Measurements from ENCODE around the gene FCN1. TPM values are rescaled to one million over a fixed set of nuclear protein-coding genes. Genes with fewer than 3 reads are reported as not detected.

The FCN1 gene
- total RNA-seq, 1 donor from 2014 or later = not detected

- Histone ChIP-seq H4K20me1 (ENCODE audit: low read depth) (no peaks in the 10 kb centered on the region), H3K79me2 (ENCODE audit: low read depth) (no peaks in the 10 kb centered on the region), H3K4me2 (no peak overlapping the region), H2AFZ (replicated peaks) (no peak overlapping the region), H3K4me3 (no peak overlapping the region), H3K9me3 (ENCODE audit: low read depth) (no peaks in the 10 kb centered on the region), H3K27ac (no peak overlapping the region), H3K27me3 (no peaks in the 10 kb centered on the region), H3K36me3 (no peaks in the 10 kb centered on the region), H3K4me1 (no peaks in the 10 kb centered on the region), H3F3A (ENCODE audit: low read depth) (no peaks in the 10 kb centered on the region), H3K9ac (no peak overlapping the region)
- DNase-seq (ENCODE audit: low spot score) = no peak
- Mint-ChIP-seq H3K9me3 (no peaks in the 10 kb centered on the region), H3K27me3 (ENCODE audit: insufficient read depth, low read depth) (peaks cover 10% of the 10 kb centered on the region), H3K4me1 (peaks cover 4% of the 10 kb centered on the region), H3K36me3 (no peaks in the 10 kb centered on the region), H3K27ac (no peak overlapping the region), H3K4me3 (no peak overlapping the region)
- TF ChIP-seq EZH2phosphoT487 (IDR thresholded peaks at IDR 0.05) = no peak
Observed at GRCh38 chr9:134883040-134883782, 34.5 kb downstream of the FCN1 start.

- Mint-ChIP-seq H3K9me3 (no peaks in the 10 kb centered on the region), H3K4me3 (no peak overlapping the region), H3K36me3 (no peaks in the 10 kb centered on the region), H3K27ac (no peak overlapping the region), H3K4me1 (peaks cover 4% of the 10 kb centered on the region), H3K27me3 (ENCODE audit: insufficient read depth, low read depth) (peaks cover 12% of the 10 kb centered on the region)
- no peaks in the 10 kb centered on the region for H3K79me2 ChIP-seq (ENCODE audit: low read depth)
- DNase-seq (ENCODE audit: low spot score) = no peak
- H4K20me1 ChIP-seq (ENCODE audit: low read depth) = no peaks in the 10 kb centered on the region
- H3K4me1 ChIP-seq = no peaks in the 10 kb centered on the region
- no peak for TF ChIP-seq EZH2phosphoT487 (IDR thresholded peaks at IDR 0.05)
- no peak for TF ChIP-seq EZH2 (IDR thresholded peaks at IDR 0.05)
- no peak for TF ChIP-seq CTCF (IDR thresholded peaks at IDR 0.05)
- H3K9ac ChIP-seq = no peak overlapping the region
- no peaks in the 10 kb centered on the region for H3F3A ChIP-seq (ENCODE audit: low read depth)
- no peak overlapping the region for H3K4me2 ChIP-seq
- H3K27ac ChIP-seq = no peak overlapping the region
- no peak overlapping the region for H3K4me3 ChIP-seq
- no peak overlapping the region for H2AFZ ChIP-seq (replicated peaks)
- H3K36me3 ChIP-seq = no peaks in the 10 kb centered on the region
- no peaks in the 10 kb centered on the region for H3K9me3 ChIP-seq (ENCODE audit: low read depth)
- H3K27me3 ChIP-seq = no peaks in the 10 kb centered on the region
Observed at GRCh38 chr9:134882204-134882785, 35.4 kb downstream of the FCN1 start.

GRCh38 chr9:134881313-134881670 lies 36.4 kb downstream of the FCN1 start:
- no peaks in the 10 kb centered on the region for H3K27me3 ChIP-seq
- H3K79me2 ChIP-seq (ENCODE audit: low read depth) = no peaks in the 10 kb centered on the region
- no peak overlapping the region for H3K4me3 ChIP-seq
- H4K20me1 ChIP-seq (ENCODE audit: low read depth) = no peaks in the 10 kb centered on the region
- no peak for TF ChIP-seq EZH2 (IDR thresholded peaks at IDR 0.05)
- no peak for TF ChIP-seq CTCF (IDR thresholded peaks at IDR 0.05)
- no peak for TF ChIP-seq EZH2phosphoT487 (IDR thresholded peaks at IDR 0.05)
- no peaks in the 10 kb centered on the region for H3K36me3 ChIP-seq
- H3K27ac Mint-ChIP-seq = no peak overlapping the region
- no peak overlapping the region for H2AFZ ChIP-seq (replicated peaks)
- H3K4me2 ChIP-seq = no peak overlapping the region
- no peaks in the 10 kb centered on the region for H3F3A ChIP-seq (ENCODE audit: low read depth)
- peaks cover 6% of the 10 kb centered on the region for H3K27me3 Mint-ChIP-seq (ENCODE audit: insufficient read depth, low read depth)
- no peak for DNase-seq (ENCODE audit: low spot score)
- no peaks in the 10 kb centered on the region for H3K9me3 Mint-ChIP-seq
- H3K4me3 Mint-ChIP-seq = no peak overlapping the region
- no peaks in the 10 kb centered on the region for H3K4me1 ChIP-seq
- no peak overlapping the region for H3K27ac ChIP-seq
- H3K4me1 Mint-ChIP-seq = peaks cover 1% of the 10 kb centered on the region
- no peaks in the 10 kb centered on the region for H3K9me3 ChIP-seq (ENCODE audit: low read depth)
- H3K36me3 Mint-ChIP-seq = no peaks in the 10 kb centered on the region
- H3K9ac ChIP-seq = no peak overlapping the region
